ENCODE data around the gene MYO1B. TPM values are rescaled to one million over a fixed set of nuclear protein-coding genes. Genes with fewer than 3 reads are reported as not detected.
A peak's percentile ranks its signal among the peaks of the same experiment; 100 is the strongest.

MYO1B gene
- total and polyA plus RNA-seq, 8 donors: 28.6 to 102 (median 54.7) TPM

- Histone ChIP-seq H3K9me3 (no peaks in the 10 kb centered on the region), H3K4me3 (no peak overlapping the region), H3K27me3 (no peaks in the 10 kb centered on the region), H3K4me1 (no peaks in the 10 kb centered on the region), H3K36me3 (peaks cover 0 to 6% (median 0%) of the 10 kb centered on the region in 3 donors), H3K27ac (no peak overlapping the region)
- WGBS, 2 donors: 61 to 68% methylated on average over 2 of the region's 2 CpGs
- intact Hi-C loops (cut with DNase I): no loop called here
- TF ChIP-seq, protein P1, sequence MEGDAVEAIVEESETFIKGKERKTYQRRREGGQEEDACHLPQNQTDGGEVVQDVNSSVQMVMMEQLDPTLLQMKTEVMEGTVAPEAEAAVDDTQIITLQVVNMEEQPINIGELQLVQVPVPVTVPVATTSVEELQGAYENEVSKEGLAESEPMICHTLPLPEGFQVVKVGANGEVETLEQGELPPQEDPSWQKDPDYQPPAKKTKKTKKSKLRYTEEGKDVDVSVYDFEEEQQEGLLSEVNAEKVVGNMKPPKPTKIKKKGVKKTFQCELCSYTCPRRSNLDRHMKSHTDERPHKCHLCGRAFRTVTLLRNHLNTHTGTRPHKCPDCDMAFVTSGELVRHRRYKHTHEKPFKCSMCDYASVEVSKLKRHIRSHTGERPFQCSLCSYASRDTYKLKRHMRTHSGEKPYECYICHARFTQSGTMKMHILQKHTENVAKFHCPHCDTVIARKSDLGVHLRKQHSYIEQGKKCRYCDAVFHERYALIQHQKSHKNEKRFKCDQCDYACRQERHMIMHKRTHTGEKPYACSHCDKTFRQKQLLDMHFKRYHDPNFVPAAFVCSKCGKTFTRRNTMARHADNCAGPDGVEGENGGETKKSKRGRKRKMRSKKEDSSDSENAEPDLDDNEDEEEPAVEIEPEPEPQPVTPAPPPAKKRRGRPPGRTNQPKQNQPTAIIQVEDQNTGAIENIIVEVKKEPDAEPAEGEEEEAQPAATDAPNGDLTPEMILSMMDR (IDR thresholded peaks at IDR 0.05): no peak
- FAIRE-seq (no peak), DNase-seq (no peak), ATAC-seq (no peak)
Measured at GRCh38 chr2:191350826-191351225, 105.6 kb downstream of the MYO1B start.

- 96 to 98% methylated on average over 3 of the region's 3 CpGs for WGBS, 2 donors
- FAIRE-seq: no peak
- no peak for ATAC-seq
Measured at GRCh38 chr2:191351298-191351697, 106.1 kb downstream of the MYO1B start.

GRCh38 chr2:191351921-191352320 is 106.7 kb downstream of the MYO1B start:
- ATAC-seq (no peak), FAIRE-seq (no peak), DNase-seq (no peak)
- no peak overlapping the region for H3K27ac ChIP-seq
- TF ChIP-seq, protein P1 (IDR thresholded peaks at IDR 0.05): no peak
- no peaks in the 10 kb centered on the region for H3K9me3 ChIP-seq
- peaks cover 0 to 6% (median 0%) of the 10 kb centered on the region in 3 donors for H3K36me3 ChIP-seq
- H3K4me1 ChIP-seq: no peaks in the 10 kb centered on the region
- 84 to 97% methylated on average over 2 of the region's 2 CpGs for whole genome bisulfite sequencing, 2 donors
- intact Hi-C loops (cut with DNase I): no loop called here
- no peaks in the 10 kb centered on the region for H3K27me3 ChIP-seq
- no peak overlapping the region for H3K4me3 ChIP-seq

More at GRCh38 chr2:191351298-191351697, 106.1 kb downstream of the MYO1B start:
- no peaks in the 10 kb centered on the region for H3K4me1 ChIP-seq
- DNase-seq: no peak
- TF ChIP-seq, protein P1 (IDR thresholded peaks at IDR 0.05): no peak
- peaks cover 0 to 6% (median 0%) of the 10 kb centered on the region in 3 donors for H3K36me3 ChIP-seq
- intact Hi-C loops (cut with DNase I): no loop called here
- H3K27ac ChIP-seq: no peak overlapping the region
- no peak overlapping the region for H3K4me3 ChIP-seq
- no peaks in the 10 kb centered on the region for H3K27me3 ChIP-seq
- no peaks in the 10 kb centered on the region for H3K9me3 ChIP-seq

DNA sequence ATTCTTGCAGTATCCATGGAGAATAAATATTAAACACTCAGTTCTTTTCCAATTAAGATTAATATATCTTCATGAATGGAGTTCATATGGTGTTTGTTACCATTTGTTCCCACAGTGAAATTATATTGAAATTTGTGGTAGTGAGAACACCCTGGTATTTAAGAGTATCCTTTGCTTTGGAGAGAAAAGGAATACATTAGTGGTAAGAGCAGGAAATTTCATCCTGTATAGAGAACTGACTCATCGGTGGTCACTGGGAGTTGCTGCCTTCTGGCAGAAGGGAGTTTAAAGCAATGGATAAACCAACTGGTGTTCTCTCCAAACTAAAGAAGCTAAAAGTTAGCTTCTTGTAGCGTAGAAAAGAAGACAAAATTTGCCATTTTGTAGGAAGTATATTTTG is 107.3 kb downstream of the MYO1B start:
- Histone ChIP-seq H3K9me3 (no peaks in the 10 kb centered on the region), H3K27me3 (no peaks in the 10 kb centered on the region), H3K27ac (no peak overlapping the region), H3K4me3 (no peak overlapping the region), H3K36me3 (peaks cover 0 to 6% (median 0%) of the 10 kb centered on the region in 3 donors), H3K4me1 (peaks cover 0 to 2% (median 0%) of the 10 kb centered on the region in 3 donors)
- DNase-seq (no peak), FAIRE-seq (no peak), ATAC-seq (peak in 2 of 4 donors; percentile 47 to 55)
- TF ChIP-seq, protein P1 (IDR thresholded peaks at IDR 0.05): no peak
- intact Hi-C loops (cut with DNase I): no loop called here
- WGBS, 2 donors: 83 to 87% methylated on average over 2 of the region's 2 CpGs

- FAIRE-seq: no peak
Measured at GRCh38 chr2:191355170-191355758, 110.1 kb downstream of the MYO1B start.

More at GRCh38 chr2:191355170-191355758, 110.1 kb downstream of the MYO1B start:
- ATAC-seq: no peak
- DNase-seq: no peak
- intact Hi-C loops (cut with DNase I): no loop called here
- no peaks in the 10 kb centered on the region for H3K27me3 ChIP-seq
- TF ChIP-seq, protein P1 (IDR thresholded peaks at IDR 0.05): no peak
- H3K36me3 ChIP-seq: no peaks in the 10 kb centered on the region
- no peak overlapping the region for H3K27ac ChIP-seq
- 95 to 98% methylated on average over 8 of the region's 8 CpGs for WGBS, 2 donors
- no peak overlapping the region for H3K4me3 ChIP-seq
- H3K4me1 ChIP-seq: peaks cover 0 to 17% (median 16%) of the 10 kb centered on the region in 3 donors
- no peaks in the 10 kb centered on the region for H3K9me3 ChIP-seq
